CD4-positive, alpha-beta T cell (primary cell): ENCODE results near the gene RAB44. TPM values are rescaled to one million over a fixed set of nuclear protein-coding genes. Genes with fewer than 3 reads are reported as not detected.

Experiments used
- ATAC-seq: fragments of 200-7000 bp; cut with Tn5 transposase; one replicate; pipeline ENCODE4 v1.10.0; 2022; ENCODE audit warnings: mild to moderate bottlenecking; ENCODE audit not compliant: poor library complexity
- CTCF ChIA-PET: fragments of 350-600 bp; sonication (Branson Sonifier 250); formaldehyde crosslinking; loops from one replicate; lab custom pipeline; 2021; ENCODE audit warnings: antibody characterized with exemption, inconsistent platforms; lab: Charles Lee
- POLR2A ChIA-PET: fragments of 350-600 bp; sonication (Branson Sonifier 250); formaldehyde crosslinking; loops from one replicate; lab custom pipeline; 2021; ENCODE audit warnings: antibody characterized with exemption, inconsistent platforms; lab: Charles Lee
- DNase-seq, 14 experiments: peaks; one replicate each; pipeline ENCODE4 v3.0.0-alpha.2; 2013 to 2020; ENCODE audit warnings: mixed read lengths in 2 of 14
- H3K27ac ChIP-seq, 2 donors: one replicate each; pipeline versions ENCODE4 v1.5.1 to v1.7.0; 2013; ENCODE audit warnings: low read length in 2 of 2, low read depth in 1 of 2, mild to moderate bottlenecking in 1 of 2
- H3K27me3 ChIP-seq, 2 experiments: 1 replicate in 1 of 2; 2 replicates in 1 of 2; pipeline versions ENCODE4 v1.6.1 to v1.7.0; 2013; ENCODE audit warnings: low read length in 2 of 2, control low read depth in 1 of 2, mild to moderate bottlenecking in 1 of 2, moderate library complexity in 1 of 2; ENCODE audit not compliant: insufficient read depth in 2 of 2, control insufficient read depth in 1 of 2
- H3K36me3 ChIP-seq: one replicate; pipeline ENCODE4 v1.6.1; 2013; ENCODE audit warnings: low read length, control low read depth; ENCODE audit not compliant: insufficient read depth
- H3K4me1 ChIP-seq: one replicate; pipeline ENCODE4 v1.6.1; 2013; ENCODE audit warnings: low read length, control low read depth; ENCODE audit not compliant: insufficient read depth
- H3K4me3 ChIP-seq: one replicate; pipeline ENCODE4 v1.5.1; 2013; ENCODE audit warnings: mild to moderate bottlenecking, low read length, moderate library complexity
- H3K9me3 ChIP-seq, 2 experiments: 1 replicate in 1 of 2; 2 replicates in 1 of 2; pipeline versions ENCODE4 v1.6.1 to v1.7.0; 2013; ENCODE audit warnings: low read length in 2 of 2, mild to moderate bottlenecking in 2 of 2, control low read depth in 1 of 2, moderate library complexity in 1 of 2; ENCODE audit not compliant: control insufficient read depth in 1 of 2, insufficient read depth in 1 of 2
- H3K27ac Mint-ChIP-seq: one replicate; pipeline ENCODE4 v1.8.0; 2020; ENCODE audit warnings: mixed read lengths
- H3K27me3 Mint-ChIP-seq: one replicate; pipeline ENCODE4 v1.8.0; 2021; ENCODE audit warnings: mixed read lengths
- H3K36me3 Mint-ChIP-seq: one replicate; pipeline ENCODE4 v1.8.0; 2021; ENCODE audit warnings: low read depth, mixed read lengths
- H3K4me1 Mint-ChIP-seq: one replicate; pipeline ENCODE4 v1.8.0; 2021; ENCODE audit warnings: low read depth, mixed read lengths
- H3K4me3 Mint-ChIP-seq: one replicate; pipeline ENCODE4 v1.8.0; 2020; ENCODE audit warnings: mild to moderate bottlenecking, mixed read lengths
- H3K9me3 Mint-ChIP-seq: one replicate; pipeline ENCODE4 v1.8.0; 2020; ENCODE audit warnings: mixed read lengths
- intact Hi-C, 2 experiments: fragments of 100-400 bp; cut with DNase I in 1 of 2; cut with micrococcal nuclease in 1 of 2; formaldehyde crosslinking; loops; one replicate each; pipeline versions ENCODE4 v1.15.1 to v1.9.0; 2023 to 2025; cut with DNase I, micrococcal nuclease
- total RNA-seq, 174 experiments: library from RNA in 2 of 174; stranded (reverse) in 2 of 174; gene quantifications; one replicate each; pipeline ENCODE4 v1.2.3 and lab custom pipeline; 2021 to 2026
- TF ChIP-seq, protein P1 (sequence below): fragments of 200-600 bp; IDR thresholded peaks from one replicate; pipeline ENCODE4 v1.8.0; 2022; ENCODE audit warnings: antibody characterized with exemption, mild to moderate bottlenecking

The RAB44 gene
- total RNA-seq, 2 experiments from 2014 or later = 0.22 TPM

- peak in 2 of 14 experiments; percentile 23 to 27 for DNase-seq
- no peak for ATAC-seq
- H3K4me3 Mint-ChIP-seq = peak overlapping the region; percentile 73
- intact Hi-C loops = loop anchor here in 1 of 2 experiments (5.0 kb wide), 1 partner anchor 81 kb away; no protein-coding TSS in a partner anchor
- H3K27me3 ChIP-seq = peaks cover 0 to 2% of the 10 kb centered on the region in 2 experiments
- H3K36me3 ChIP-seq = no peaks in the 10 kb centered on the region
- peaks cover 5% of the 10 kb centered on the region for H3K36me3 Mint-ChIP-seq
- ChIA-PET CTCF (interaction anchor here (0.9 to 1.1 kb wide), 2 partner anchors 61 to 77 kb away, joined by 3 to 4 read pairs; no protein-coding TSS in a partner anchor), POLR2A (no interaction called here)
- H3K27ac Mint-ChIP-seq = peak overlapping the region; percentile 94
- H3K4me1 ChIP-seq = peaks cover 40% of the 10 kb centered on the region
- TF ChIP-seq, protein P1, sequence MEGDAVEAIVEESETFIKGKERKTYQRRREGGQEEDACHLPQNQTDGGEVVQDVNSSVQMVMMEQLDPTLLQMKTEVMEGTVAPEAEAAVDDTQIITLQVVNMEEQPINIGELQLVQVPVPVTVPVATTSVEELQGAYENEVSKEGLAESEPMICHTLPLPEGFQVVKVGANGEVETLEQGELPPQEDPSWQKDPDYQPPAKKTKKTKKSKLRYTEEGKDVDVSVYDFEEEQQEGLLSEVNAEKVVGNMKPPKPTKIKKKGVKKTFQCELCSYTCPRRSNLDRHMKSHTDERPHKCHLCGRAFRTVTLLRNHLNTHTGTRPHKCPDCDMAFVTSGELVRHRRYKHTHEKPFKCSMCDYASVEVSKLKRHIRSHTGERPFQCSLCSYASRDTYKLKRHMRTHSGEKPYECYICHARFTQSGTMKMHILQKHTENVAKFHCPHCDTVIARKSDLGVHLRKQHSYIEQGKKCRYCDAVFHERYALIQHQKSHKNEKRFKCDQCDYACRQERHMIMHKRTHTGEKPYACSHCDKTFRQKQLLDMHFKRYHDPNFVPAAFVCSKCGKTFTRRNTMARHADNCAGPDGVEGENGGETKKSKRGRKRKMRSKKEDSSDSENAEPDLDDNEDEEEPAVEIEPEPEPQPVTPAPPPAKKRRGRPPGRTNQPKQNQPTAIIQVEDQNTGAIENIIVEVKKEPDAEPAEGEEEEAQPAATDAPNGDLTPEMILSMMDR = no peak
- H3K4me3 ChIP-seq = no peak overlapping the region
- peaks cover 3% of the 10 kb centered on the region for H3K27me3 Mint-ChIP-seq
- H3K27ac ChIP-seq = no peak overlapping the region
- H3K9me3 ChIP-seq = no peaks in the 10 kb centered on the region
- H3K9me3 Mint-ChIP-seq = no peaks in the 10 kb centered on the region
- peaks cover 33% of the 10 kb centered on the region for H3K4me1 Mint-ChIP-seq
Measured at GRCh38 chr6:36676141-36677058, 21.2 kb upstream of the RAB44 start.

DNA sequence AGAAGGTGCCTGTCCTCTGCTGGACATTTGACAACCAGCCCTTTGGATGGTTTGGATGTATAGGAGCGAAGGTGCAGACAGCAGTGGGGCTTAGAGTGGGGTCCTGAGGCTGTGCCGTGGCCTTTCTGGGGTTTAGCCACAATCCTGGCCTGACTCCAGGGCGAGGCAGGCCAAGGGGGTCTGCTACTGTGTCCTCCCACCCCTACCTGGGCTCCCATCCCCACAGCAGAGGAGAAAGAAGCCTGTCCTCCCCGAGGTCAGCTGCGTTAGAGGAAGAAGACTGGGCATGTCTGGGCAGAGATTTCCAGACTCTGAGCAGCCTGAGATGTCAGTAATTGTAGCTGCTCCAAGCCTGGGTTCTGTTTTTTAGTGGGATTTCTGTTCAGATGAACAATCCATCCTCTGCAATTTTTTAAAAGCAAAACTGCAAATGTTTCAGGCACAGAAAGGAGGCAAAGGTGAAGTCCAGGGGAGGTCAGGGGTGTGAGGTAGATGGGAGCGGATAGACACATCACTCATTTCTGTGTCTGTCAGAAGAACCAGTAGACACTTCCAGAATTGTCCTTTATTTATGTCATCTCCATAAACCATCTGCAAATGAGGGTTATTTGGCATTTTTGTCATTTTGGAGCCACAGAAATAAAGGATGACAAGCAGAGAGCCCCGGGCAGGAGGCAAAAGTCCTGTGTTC is 20.4 kb upstream of the RAB44 start:
- Histone ChIP-seq H3K27ac (peak overlapping the region in 1 of 2 donors; percentile 34), H3K4me1 (peaks cover 48% of the 10 kb centered on the region), H3K27me3 (peaks cover 0 to 2% of the 10 kb centered on the region in 2 experiments), H3K4me3 (no peak overlapping the region), H3K9me3 (no peaks in the 10 kb centered on the region), H3K36me3 (no peaks in the 10 kb centered on the region)
- TF ChIP-seq, protein P1 = no peak
- Mint-ChIP-seq H3K27ac (peak overlapping the region; percentile 94), H3K27me3 (peaks cover 3% of the 10 kb centered on the region), H3K36me3 (peaks cover 5% of the 10 kb centered on the region), H3K9me3 (no peaks in the 10 kb centered on the region), H3K4me3 (peak overlapping the region; percentile 73), H3K4me1 (peaks cover 34% of the 10 kb centered on the region)
- ATAC-seq (no peak), DNase-seq (peak in 1 of 14 experiments; percentile 14)
- CTCF ChIA-PET = no interaction called here
- intact Hi-C loops = loop anchor here in 1 of 2 experiments (5.0 kb wide), 1 partner anchor 80 kb away; no protein-coding TSS in a partner anchor
- POLR2A ChIA-PET = interaction anchor here (1.8 kb wide), 1 partner anchor 254 kb away, joined by 6 read pairs; no protein-coding TSS in a partner anchor
